Keratinocyte (primary cell): ENCODE results near the gene NTSR2. TPM values are rescaled to one million over a fixed set of nuclear protein-coding genes. Genes with fewer than 3 reads are reported as not detected.

Experiments
- DNase-seq: peaks from one replicate; pipeline ENCODE4 v3.0.0-alpha.2; 2011; ENCODE audit warnings: low read depth, missing footprints, low spot score
- FAIRE-seq: peaks from 2 replicates; lab custom pipeline; 2011; peaks lifted over from hg19 to GRCh38; lab: Jason Lieb, UNC
- H2AFZ ChIP-seq: 2 replicates; pipeline ENCODE4 v1.6.0; 2012; ENCODE audit warnings: low read length, control low read depth, inconsistent platforms; ENCODE audit not compliant: control insufficient read depth
- H3K27ac ChIP-seq: 2 replicates; pipeline ENCODE4 v1.5.1; 2011; ENCODE audit warnings: low read length; ENCODE audit not compliant: control insufficient read depth, insufficient read depth
- H3K27me3 ChIP-seq: 3 replicates; pipeline ENCODE4 v1.6.0; 2011; ENCODE audit warnings: low read length; ENCODE audit not compliant: control insufficient read depth, insufficient read depth; ENCODE audit errors: extremely low read depth
- H3K36me3 ChIP-seq, 2 experiments: 2 replicates in 1 of 2; 3 replicates in 1 of 2; pipeline ENCODE4 v1.5.1; 2011; ENCODE audit warnings: low read length in 2 of 2, mild to moderate bottlenecking in 1 of 2; ENCODE audit not compliant: control insufficient read depth in 2 of 2, insufficient read depth in 2 of 2; ENCODE audit errors: extremely low read depth in 1 of 2
- H3K4me1 ChIP-seq: 3 replicates; pipeline ENCODE4 v1.5.1; 2011; ENCODE audit warnings: low read length; ENCODE audit not compliant: control insufficient read depth, insufficient read depth; ENCODE audit errors: extremely low read depth
- H3K4me2 ChIP-seq: 3 replicates; pipeline ENCODE4 v1.6.0; 2011; ENCODE audit warnings: low read depth, low read length; ENCODE audit not compliant: control insufficient read depth, insufficient read depth; ENCODE audit errors: extremely low read depth
- H3K4me3 ChIP-seq, 3 experiments: fragments of 200-600 bp in 1 of 3; sonication (generic) in 1 of 3; 2 replicates in 2 of 3; 3 replicates in 1 of 3; pipeline ENCODE4 v1.5.1; 2011 to 2016; ENCODE audit warnings: low read length in 3 of 3, mild to moderate bottlenecking in 3 of 3, control low read depth in 2 of 3, inconsistent platforms in 1 of 3, low read depth in 1 of 3, mixed read lengths in 1 of 3, mixed run types in 1 of 3, moderate library complexity in 1 of 3; ENCODE audit not compliant: control insufficient read depth in 2 of 3, insufficient read depth in 2 of 3; ENCODE audit errors: extremely low read depth in 1 of 3
- H3K79me2 ChIP-seq: 2 replicates; pipeline ENCODE4 v1.6.0; 2012; ENCODE audit warnings: low read length; ENCODE audit not compliant: control insufficient read depth, insufficient read depth
- H3K9ac ChIP-seq: 3 replicates; pipeline ENCODE4 v1.6.0; 2011; ENCODE audit warnings: low read length; ENCODE audit not compliant: control insufficient read depth, insufficient read depth; ENCODE audit errors: extremely low read depth
- H3K9me1 ChIP-seq: 3 replicates; pipeline ENCODE4 v1.6.0; 2011; ENCODE audit warnings: low read length; ENCODE audit not compliant: control insufficient read depth, insufficient read depth; ENCODE audit errors: extremely low read depth
- H3K9me3 ChIP-seq: 2 replicates; pipeline ENCODE4 v1.5.1; 2012; ENCODE audit warnings: low read depth, low read length; ENCODE audit not compliant: control insufficient read depth
- H4K20me1 ChIP-seq: 3 replicates; pipeline ENCODE4 v1.6.0; 2011; ENCODE audit warnings: low read length; ENCODE audit not compliant: control insufficient read depth, insufficient read depth; ENCODE audit errors: extremely low read depth
- CTCF ChIP-seq, 3 experiments: IDR thresholded peaks in 1 of 3; conservative IDR thresholded peaks in 1 of 3; optimal IDR thresholded peaks in 1 of 3; 2 replicates in 2 of 3; 3 replicates in 1 of 3; pipeline versions ENCODE3 to v1.5.1; 2011; ENCODE audit warnings: low read length in 3 of 3, mild to moderate bottlenecking in 3 of 3, moderate library complexity in 2 of 3, control low read depth in 1 of 3, inconsistent platforms in 1 of 3; ENCODE audit not compliant: insufficient read depth in 2 of 3; ENCODE audit errors: extremely low read depth in 1 of 3
- EZH2 ChIP-seq: IDR thresholded peaks from one replicate; pipeline ENCODE4 v1.6.1; 2012; ENCODE audit warnings: inconsistent platforms, mild to moderate bottlenecking, low read length, moderate library complexity
- dilution Hi-C: fragments of 300-500 bp; cut with MboI; formaldehyde crosslinking; loops from one replicate; pipeline ENCODE4 v1.7.0; 2020; ENCODE audit warnings: low sequenced_read_pairs; ENCODE audit not compliant: extremely low pct_ligation_motif_present
- polyA plus RNA-seq, 5 experiments: library from polyadenylated mRNA; depleted of rRNA in 3 of 5; stranded (reverse) in 3 of 5; stranded (forward) in 1 of 5; unstranded in 1 of 5; fragments of >200 nt; gene quantifications; 1 replicate in 1 of 5; 2 replicates in 3 of 5; 3 replicates in 1 of 5; pipeline versions ENCODE4 v1.2.1 to v1.2.3, GENCODE V29; 2011 to 2012; ENCODE audit warnings: missing spikeins in 2 of 5, low read depth in 1 of 5, low replicate concordance in 1 of 5

Gene NTSR2
- polyA plus RNA-seq, 1 donor (not counting 4 experiments of a cell fraction or from before 2014, with no cell fraction given): not detected

- H3K4me1 ChIP-seq: no peaks in the 10 kb centered on the region
- H2AFZ ChIP-seq: no peak overlapping the region
- dilution Hi-C loops: no loop called here
- no peaks in the 10 kb centered on the region for H3K79me2 ChIP-seq
- no peak overlapping the region for H3K4me2 ChIP-seq
- no peak overlapping the region for H3K9ac ChIP-seq
- no peaks in the 10 kb centered on the region for H3K9me1 ChIP-seq
- no peaks in the 10 kb centered on the region for H3K36me3 ChIP-seq
- H3K9me3 ChIP-seq: no peaks in the 10 kb centered on the region
- no peaks in the 10 kb centered on the region for H4K20me1 ChIP-seq
- DNase-seq (no peak), FAIRE-seq (no peak)
- H3K27me3 ChIP-seq: peaks cover 9% of the 10 kb centered on the region
- H3K27ac ChIP-seq: no peak overlapping the region
- H3K4me3 ChIP-seq: no peak overlapping the region
- TF ChIP-seq CTCF (optimal IDR thresholded peaks at IDR 0.05 in 1 of 3, IDR thresholded peaks at IDR 0.05 in 1 of 3, conservative IDR thresholded peaks at IDR 0.05 in 1 of 3; ENCODE audit: extremely low read depth in 1 of 3, insufficient read depth in 2 of 3, low read length in 3 of 3) (peak in 2 of 3 experiments; percentile 9 to 11), EZH2 (no peak)
Observed at GRCh38 chr2:11642972-11643371, 27.0 kb downstream of the NTSR2 start.

- Histone ChIP-seq H3K9ac (no peak overlapping the region), H3K9me1 (no peaks in the 10 kb centered on the region), H3K36me3 (no peaks in the 10 kb centered on the region), H3K4me2 (no peak overlapping the region), H2AFZ (no peak overlapping the region), H4K20me1 (no peaks in the 10 kb centered on the region), H3K79me2 (no peaks in the 10 kb centered on the region), H3K4me1 (no peaks in the 10 kb centered on the region), H3K4me3 (no peak overlapping the region), H3K27me3 (peaks cover 12% of the 10 kb centered on the region), H3K9me3 (no peaks in the 10 kb centered on the region), H3K27ac (no peak overlapping the region)
- dilution Hi-C loops: no loop called here
- TF ChIP-seq CTCF (optimal IDR thresholded peaks at IDR 0.05 in 1 of 3, IDR thresholded peaks at IDR 0.05 in 1 of 3, conservative IDR thresholded peaks at IDR 0.05 in 1 of 3; ENCODE audit: extremely low read depth in 1 of 3, insufficient read depth in 2 of 3, low read length in 3 of 3) (no peak), EZH2 (no peak)
- DNase-seq (no peak), FAIRE-seq (no peak)
Observed at GRCh38 chr2:11640132-11640531, 29.9 kb downstream of the NTSR2 start.
